Measurements from ENCODE around the gene CHST7. TPM values are rescaled to one million over a fixed set of nuclear protein-coding genes. Genes with fewer than 3 reads are reported as not detected.

CHST7 gene, protein sequence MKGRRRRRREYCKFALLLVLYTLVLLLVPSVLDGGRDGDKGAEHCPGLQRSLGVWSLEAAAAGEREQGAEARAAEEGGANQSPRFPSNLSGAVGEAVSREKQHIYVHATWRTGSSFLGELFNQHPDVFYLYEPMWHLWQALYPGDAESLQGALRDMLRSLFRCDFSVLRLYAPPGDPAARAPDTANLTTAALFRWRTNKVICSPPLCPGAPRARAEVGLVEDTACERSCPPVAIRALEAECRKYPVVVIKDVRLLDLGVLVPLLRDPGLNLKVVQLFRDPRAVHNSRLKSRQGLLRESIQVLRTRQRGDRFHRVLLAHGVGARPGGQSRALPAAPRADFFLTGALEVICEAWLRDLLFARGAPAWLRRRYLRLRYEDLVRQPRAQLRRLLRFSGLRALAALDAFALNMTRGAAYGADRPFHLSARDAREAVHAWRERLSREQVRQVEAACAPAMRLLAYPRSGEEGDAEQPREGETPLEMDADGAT
- 2.9 and 3.3 TPM in 2 replicates for total RNA-seq (2012; rRNA removed)
- 4.8 and 5.5 TPM in 2 replicates for polyA plus RNA-seq (2012; rRNA removed)
- polyA plus RNA-seq (2012; cell fraction: cytosol; rRNA removed) = 6.2 and 11.9 TPM in 2 replicates
- polyA plus RNA-seq (2012; cell fraction: nucleus; rRNA removed; ENCODE audit: low replicate concordance) = 1.9 and 6.5 TPM in 2 replicates
- percentile 58 among the genes with signal in this experiment for Bru-seq, nascent RNA
- BruChase-seq, experiment 1, labeled RNA remaining after a 6-hour chase = percentile 70 among the genes with signal in this experiment
- percentile 58 among the genes with signal in this experiment for BruChase-seq, experiment 2, labeled RNA remaining after a 2-hour chase
- long read RNA-seq, transcript CHST7-201 (2 exons, 2,289 nt) = major isoform, 30 of 30 reads
- long read RNA-seq, partial matches to known transcripts = 0 of 30 reads
- long read RNA-seq, other reads (novel, unspliced or antisense) = 0 of 30 reads

DNA sequence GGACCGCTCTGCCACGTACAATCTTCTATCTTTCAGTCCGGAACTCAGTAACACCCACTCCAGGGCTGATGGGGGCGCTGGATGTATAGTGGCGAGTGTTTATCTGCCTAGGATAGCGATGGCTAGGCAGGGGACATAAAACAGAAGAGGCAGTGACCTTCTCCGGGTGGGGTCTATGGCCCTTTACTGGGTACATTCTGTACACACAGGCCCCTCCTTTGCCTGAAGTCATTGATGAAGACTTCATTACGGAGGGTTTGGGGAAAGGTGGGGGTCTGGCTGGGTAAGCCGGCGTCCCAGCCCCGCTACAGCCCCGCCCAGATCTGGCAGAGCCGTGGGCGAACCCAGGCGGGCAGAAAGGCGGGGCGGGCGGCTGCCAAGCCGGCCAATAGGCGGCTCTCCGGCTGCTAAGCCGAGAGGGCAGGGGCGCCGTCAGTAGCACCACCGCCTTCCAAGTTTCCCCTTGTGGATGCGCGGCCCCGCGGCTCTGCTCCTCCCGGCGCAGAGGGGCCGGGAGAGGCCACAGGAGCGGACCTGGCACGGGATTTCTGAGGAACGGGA is at the start of gene CHST7:
Gene CHST7 (plus strand): TSS at position 435 of the 561 bp plus-strand sequence. CDS start 167 bp downstream, outside the sequence.
- TF ChIP-seq RAD21 (IDR thresholded peaks at IDR 0.05; ENCODE audit: low read length) = peak; percentile 41
- no peak for TF ChIP-seq MXI1 (IDR thresholded peaks at IDR 0.05; ENCODE audit: borderline replicate concordance, low read depth, low read length)
- TF ChIP-seq, protein P1, sequence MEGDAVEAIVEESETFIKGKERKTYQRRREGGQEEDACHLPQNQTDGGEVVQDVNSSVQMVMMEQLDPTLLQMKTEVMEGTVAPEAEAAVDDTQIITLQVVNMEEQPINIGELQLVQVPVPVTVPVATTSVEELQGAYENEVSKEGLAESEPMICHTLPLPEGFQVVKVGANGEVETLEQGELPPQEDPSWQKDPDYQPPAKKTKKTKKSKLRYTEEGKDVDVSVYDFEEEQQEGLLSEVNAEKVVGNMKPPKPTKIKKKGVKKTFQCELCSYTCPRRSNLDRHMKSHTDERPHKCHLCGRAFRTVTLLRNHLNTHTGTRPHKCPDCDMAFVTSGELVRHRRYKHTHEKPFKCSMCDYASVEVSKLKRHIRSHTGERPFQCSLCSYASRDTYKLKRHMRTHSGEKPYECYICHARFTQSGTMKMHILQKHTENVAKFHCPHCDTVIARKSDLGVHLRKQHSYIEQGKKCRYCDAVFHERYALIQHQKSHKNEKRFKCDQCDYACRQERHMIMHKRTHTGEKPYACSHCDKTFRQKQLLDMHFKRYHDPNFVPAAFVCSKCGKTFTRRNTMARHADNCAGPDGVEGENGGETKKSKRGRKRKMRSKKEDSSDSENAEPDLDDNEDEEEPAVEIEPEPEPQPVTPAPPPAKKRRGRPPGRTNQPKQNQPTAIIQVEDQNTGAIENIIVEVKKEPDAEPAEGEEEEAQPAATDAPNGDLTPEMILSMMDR (conservative IDR thresholded peaks at IDR 0.05; ENCODE audit: low read depth, low read length) = peak; percentile 39
- TF ChIP-seq POLR2A (IDR thresholded peaks at IDR 0.05; ENCODE audit: low read depth, low read length) = peak; percentile 44; the same call in 1 of the 2 replicates
- no peaks in the 10 kb centered on the region for H3K9me1 ChIP-seq (ENCODE audit: insufficient read depth, low read length)
- peak; percentile 87 for ATAC-seq (ENCODE audit: low read depth)
- H2BK15ac ChIP-seq (ENCODE audit: low read depth, low read length) = peak within 1 kb of the TSS; percentile 74; the same call in 1 of the 3 replicates
- intact Hi-C loops (cut with micrococcal nuclease) (loop anchor here (1.0 to 5.0 kb wide), 2 partner anchors 69 to 109 kb away; no protein-coding TSS in a partner anchor), dilution Hi-C loops (cut with HindIII; ENCODE audit: low sequenced_read_pairs, unreplicated experiment) (no loop called here), in situ Hi-C loops (cut with MboI; ENCODE audit: low sequenced_read_pairs) (no loop called here)
- peak within 1 kb of the TSS; percentile 52; the same call in 1 of the 2 replicates for H2BK20ac ChIP-seq (ENCODE audit: low read depth, low read length)
- H2AFZ ChIP-seq (replicated peaks; ENCODE audit: low read length, poor library complexity) = peak within 1 kb of the TSS; percentile 94
- peak within 1 kb of the TSS in 1 of 2 experiments; percentile 88; a peak in 1 of 4 replicates for H4K8ac ChIP-seq (ENCODE audit: low read depth in 2 of 2, low read length in 2 of 2)
- H3K14ac ChIP-seq (replicated peaks; ENCODE audit: low read depth, low read length) = 0 out of 2 replicates have a peak within 1 kb of the TSS, but pooled peaks have one; percentile 59
- H3K79me1 ChIP-seq (ENCODE audit: low read depth in 1 of 2, low read length in 2 of 2) = peaks cover 3 to 27% of the 10 kb centered on the region in 2 experiments; a peak in 2 of 4 replicates
- H3K4ac ChIP-seq (ENCODE audit: low read depth, low read length) = peak within 1 kb of the TSS; percentile 77
- no peak within 1 kb of the TSS for H2AK5ac ChIP-seq (ENCODE audit: low read depth, low read length)
- DNase-seq = peak; percentile 52
- no peaks in the 10 kb centered on the region for H4K20me1 ChIP-seq (ENCODE audit: insufficient read depth, low read length)
- H3K27ac ChIP-seq (ENCODE audit: insufficient read depth, low read length) = peak within 1 kb of the TSS; percentile 23
- H3K4me2 ChIP-seq (ENCODE audit: low read depth, low read length) = peak within 1 kb of the TSS; percentile 85
- 50% methylated on average over 1 of the region's 35 CpGs; no CpG with 5 or more reads in 1 of the 2 experiments for WGBS, 2 experiments (ENCODE audit: extremely low coverage in 2 of 2, insufficient read length in 1 of 2)
- ChIA-PET POLR2A (ENCODE audit: unreplicated experiment) (no interaction called here), CTCF (interaction anchor here (1.7 kb wide), 1 partner anchor 76 kb away, joined by 5 read pairs; no protein-coding TSS in a partner anchor)
- H2BK120ac ChIP-seq (ENCODE audit: low read depth, low read length) = peak within 1 kb of the TSS; percentile 76
- H4K5ac ChIP-seq (ENCODE audit: low read depth, low read length) = no peak within 1 kb of the TSS
- H3K9ac ChIP-seq (ENCODE audit: low read depth, low read length) = peak within 1 kb of the TSS; percentile 31; the same call in 1 of the 2 replicates
- H2BK5ac ChIP-seq (ENCODE audit: low read depth, low read length, poor library complexity, severe bottlenecking) = no peak within 1 kb of the TSS
- H3K9me3 ChIP-seq (ENCODE audit: control insufficient read depth, insufficient read depth, low read length) = no peaks in the 10 kb centered on the region
- H3K23ac ChIP-seq (ENCODE audit: low read depth, low read length) = peak within 1 kb of the TSS; percentile 72; the same call in 1 of the 2 replicates
- H3K4me3 ChIP-seq (ENCODE audit: insufficient read depth, low read depth, low read length) = peak within 1 kb of the TSS; percentile 55
- BruUV-seq (replicated peaks) = no TSS peak
- peaks cover 2% of the 10 kb centered on the region; the same call in 1 of the 2 replicates for H3K4me1 ChIP-seq (ENCODE audit: control insufficient read depth, insufficient read depth, low read length)
- H3K36me3 ChIP-seq (ENCODE audit: control insufficient read depth, insufficient read depth, low read length) = no peaks in the 10 kb centered on the region
- no peak within 1 kb of the TSS for H3K56ac ChIP-seq (ENCODE audit: extremely low read depth, insufficient read depth, low read length)
- peak within 1 kb of the TSS; percentile 69 for H2AK9ac ChIP-seq (replicated peaks; ENCODE audit: low read depth, low read length, poor library complexity)
- no peak within 1 kb of the TSS; the same call in 1 of the 2 replicates for H4K91ac ChIP-seq (ENCODE audit: insufficient read depth, low read depth, low read length)
- no peaks in the 10 kb centered on the region for H3K27me3 ChIP-seq (ENCODE audit: control insufficient read depth, insufficient read depth, low read length)
- no peak within 1 kb of the TSS for H3K18ac ChIP-seq (ENCODE audit: low read depth, low read length)
